Endothelial cell (in vitro differentiated cells): ENCODE measurements around the gene EPHA7. TPM values are rescaled to one million over a fixed set of nuclear protein-coding genes. Genes with fewer than 3 reads are reported as not detected.
A peak's percentile ranks its signal among the peaks of the same experiment; 100 is the strongest.

ENCODE experiments used
- DNase-seq: peaks from one replicate; pipeline ENCODE4 v3.0.0; 2021; ENCODE audit warnings: low spot score
- H3K27ac Mint-ChIP-seq: one replicate; pipeline ENCODE4 v1.8.0; 2021; ENCODE audit warnings: mixed read lengths, inconsistent platforms; ENCODE audit not compliant: unreplicated experiment
- H3K27me3 Mint-ChIP-seq: one replicate; pipeline ENCODE4 v1.8.0; 2021; ENCODE audit warnings: mild to moderate bottlenecking, moderate library complexity, mixed read lengths, inconsistent platforms; ENCODE audit not compliant: unreplicated experiment
- H3K36me3 Mint-ChIP-seq: one replicate; pipeline ENCODE4 v1.8.0; 2021; ENCODE audit warnings: mild to moderate bottlenecking, low read depth, mixed read lengths, inconsistent platforms; ENCODE audit not compliant: unreplicated experiment
- H3K4me1 Mint-ChIP-seq: one replicate; pipeline ENCODE4 v1.8.0; 2021; ENCODE audit warnings: mild to moderate bottlenecking, mixed read lengths, inconsistent platforms; ENCODE audit not compliant: unreplicated experiment
- H3K4me3 Mint-ChIP-seq: one replicate; pipeline ENCODE4 v1.8.0; 2021; ENCODE audit warnings: mild to moderate bottlenecking, mixed read lengths, inconsistent platforms; ENCODE audit not compliant: unreplicated experiment
- H3K9me3 Mint-ChIP-seq: one replicate; pipeline ENCODE4 v1.8.0; 2021; ENCODE audit warnings: mixed read lengths, inconsistent platforms; ENCODE audit not compliant: unreplicated experiment
- CTCF ChIP-seq: fragments of 200-600 bp; sonication (generic); IDR thresholded peaks from one replicate; pipeline ENCODE4 v1.5.0; 2021; ENCODE audit warnings: antibody characterized with exemption; ENCODE audit not compliant: unreplicated experiment
- long read RNA-seq: library from polyadenylated mRNA; unstranded; transcript quantifications from one replicate; pipeline ENCODE4 v2.0.0, GENCODE V29; 2020; ENCODE audit not compliant: unreplicated experiment
- total RNA-seq: library from RNA; stranded (reverse); fragmentation: NEBNext Ultra II Directional; extraction: Animal tissue kit (Norgen Biotek cat#: 25700); gene quantifications from one replicate; pipeline ENCODE4 v1.2.1, GENCODE V29; 2021; ENCODE audit not compliant: unreplicated experiment

The EPHA7 gene
- 12.1 TPM for total RNA-seq
- long read RNA-seq, partial matches to known transcripts, result 0 of 3 reads
- long read RNA-seq, other reads (novel, unspliced or antisense), result 1 of 3 reads

- no peak for TF ChIP-seq CTCF
- Mint-ChIP-seq H3K36me3 (no peaks in the 10 kb centered on the region), H3K9me3 (no peaks in the 10 kb centered on the region), H3K4me3 (peak within 1 kb of the TSS; percentile 98), H3K27me3 (peaks cover 12% of the 10 kb centered on the region), H3K27ac (peak within 1 kb of the TSS; percentile 99), H3K4me1 (peaks cover 29% of the 10 kb centered on the region)
- peak; percentile 99 for DNase-seq
These were observed at the start of gene EPHA7 for GRCh38 chr6:93419304-93420162. Gene EPHA7 (minus strand): TSS chr6:93419559. CDS start chr6:93419341, 218 bp downstream.

GRCh38 chr6:93468291-93468690 is 48.9 kb upstream of the EPHA7 start:
- peak; percentile 12 for DNase-seq
- Mint-ChIP-seq H3K27me3 (no peaks in the 10 kb centered on the region), H3K4me1 (peaks cover 3% of the 10 kb centered on the region), H3K9me3 (no peaks in the 10 kb centered on the region), H3K4me3 (no peak overlapping the region), H3K36me3 (no peaks in the 10 kb centered on the region), H3K27ac (peak overlapping the region; percentile 23)
- TF ChIP-seq CTCF, result no peak

- H3K36me3 Mint-ChIP-seq, result no peaks in the 10 kb centered on the region
- H3K4me1 Mint-ChIP-seq, result peaks cover 39% of the 10 kb centered on the region
- H3K9me3 Mint-ChIP-seq, result no peaks in the 10 kb centered on the region
- H3K4me3 Mint-ChIP-seq, result no peak overlapping the region
- no peak for TF ChIP-seq CTCF
- no peak for DNase-seq
- H3K27ac Mint-ChIP-seq, result no peak overlapping the region
- H3K27me3 Mint-ChIP-seq, result no peaks in the 10 kb centered on the region
These were observed 35.2 kb upstream of the EPHA7 start for GRCh38 chr6:93454533-93454932.

GRCh38 chr6:93453956-93454355 is 34.6 kb upstream of the EPHA7 start:
- H3K27ac Mint-ChIP-seq, result no peak overlapping the region
- H3K4me3 Mint-ChIP-seq, result no peak overlapping the region
- no peak for TF ChIP-seq CTCF
- H3K9me3 Mint-ChIP-seq, result no peaks in the 10 kb centered on the region
- no peak for DNase-seq
- H3K4me1 Mint-ChIP-seq, result peaks cover 40% of the 10 kb centered on the region
- no peaks in the 10 kb centered on the region for H3K27me3 Mint-ChIP-seq
- no peaks in the 10 kb centered on the region for H3K36me3 Mint-ChIP-seq

GRCh38 chr6:93447874-93448273 is 28.5 kb upstream of the EPHA7 start:
- no peak overlapping the region for H3K27ac Mint-ChIP-seq
- peaks cover 29% of the 10 kb centered on the region for H3K4me1 Mint-ChIP-seq
- no peaks in the 10 kb centered on the region for H3K36me3 Mint-ChIP-seq
- no peak for DNase-seq
- no peak overlapping the region for H3K4me3 Mint-ChIP-seq
- TF ChIP-seq CTCF, result no peak
- H3K27me3 Mint-ChIP-seq, result no peaks in the 10 kb centered on the region
- H3K9me3 Mint-ChIP-seq, result no peaks in the 10 kb centered on the region
